ENCODE data around the gene GLB1L2.

GLB1L2 gene

DNA sequence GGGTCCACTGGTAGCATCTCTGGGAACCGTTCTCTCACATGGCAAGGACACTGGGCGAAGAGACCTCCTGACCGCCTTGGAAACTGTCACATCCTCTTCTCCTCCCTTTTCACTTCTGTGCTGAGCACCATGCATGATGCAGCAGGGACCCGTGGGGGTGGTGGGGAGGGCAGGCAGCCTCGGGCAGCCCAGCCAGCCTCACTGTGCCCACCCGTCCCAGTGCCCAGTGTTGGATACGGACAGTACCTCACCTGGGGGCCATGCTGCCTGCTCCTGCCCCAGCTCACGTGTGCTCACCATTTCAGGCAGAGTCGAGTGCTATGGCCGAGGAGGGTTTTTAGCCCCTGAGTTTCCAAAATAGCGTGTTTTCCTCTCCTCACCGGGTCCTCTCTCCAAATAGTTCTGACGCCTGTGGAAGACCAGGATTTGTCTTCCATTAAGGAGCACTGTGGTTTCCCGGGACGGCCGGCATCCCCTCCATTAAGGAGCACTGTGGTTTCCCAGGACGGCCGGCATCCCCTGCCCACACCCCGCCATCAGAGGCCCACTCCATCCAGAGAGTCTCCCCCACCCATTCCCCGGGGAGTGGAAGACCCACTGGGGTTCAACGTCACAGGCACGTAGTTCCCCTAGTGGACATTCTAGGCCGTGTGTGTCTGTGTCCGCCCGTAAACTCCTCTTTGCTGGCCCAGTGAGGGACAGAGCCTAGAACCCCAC is 57.8 kb downstream of the GLB1L2 start:
- no peak for DNase-seq

DNA sequence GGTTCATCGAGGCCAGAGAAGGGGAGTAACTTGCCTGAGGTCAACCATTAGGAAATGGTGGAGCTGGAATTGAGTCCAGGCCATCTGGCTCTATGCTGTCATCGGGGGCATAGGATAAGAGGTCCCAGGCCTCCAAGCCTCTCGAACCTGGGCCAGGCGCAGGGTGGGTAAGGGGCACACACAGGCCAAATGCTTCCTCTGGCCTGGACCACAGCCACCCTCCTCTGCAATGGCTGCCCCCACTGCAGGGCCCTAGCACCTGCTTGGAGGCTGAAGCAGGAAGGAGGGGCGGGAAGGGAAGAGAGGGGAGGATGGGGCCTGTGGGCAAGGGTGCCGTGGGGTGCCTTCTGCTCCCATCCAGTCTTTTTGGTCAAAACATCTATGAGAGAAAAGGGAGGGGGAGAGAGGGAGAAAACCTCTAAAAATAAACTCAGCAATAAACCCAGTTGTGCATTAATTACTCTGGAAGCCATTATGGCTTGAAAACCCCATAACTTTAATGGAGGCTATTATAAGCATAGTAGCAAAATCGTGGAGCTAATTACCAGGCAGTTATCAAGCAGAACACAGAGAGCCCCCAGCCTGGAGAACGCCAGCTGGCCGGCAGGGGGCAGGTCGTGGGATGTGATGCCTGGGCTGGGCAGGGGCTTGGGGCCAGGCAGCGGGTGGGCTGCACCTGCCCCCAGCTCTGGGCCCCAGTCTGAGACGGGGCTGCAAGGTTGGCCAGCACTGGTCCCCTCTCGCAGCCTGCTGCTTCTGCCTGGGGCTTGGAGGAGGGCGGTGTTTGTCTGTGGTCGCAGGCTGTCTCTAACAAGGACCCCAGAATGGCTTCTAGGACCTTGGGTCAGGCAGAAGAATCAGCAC is 59.1 kb downstream of the GLB1L2 start:
- no peak for DNase-seq

DNA sequence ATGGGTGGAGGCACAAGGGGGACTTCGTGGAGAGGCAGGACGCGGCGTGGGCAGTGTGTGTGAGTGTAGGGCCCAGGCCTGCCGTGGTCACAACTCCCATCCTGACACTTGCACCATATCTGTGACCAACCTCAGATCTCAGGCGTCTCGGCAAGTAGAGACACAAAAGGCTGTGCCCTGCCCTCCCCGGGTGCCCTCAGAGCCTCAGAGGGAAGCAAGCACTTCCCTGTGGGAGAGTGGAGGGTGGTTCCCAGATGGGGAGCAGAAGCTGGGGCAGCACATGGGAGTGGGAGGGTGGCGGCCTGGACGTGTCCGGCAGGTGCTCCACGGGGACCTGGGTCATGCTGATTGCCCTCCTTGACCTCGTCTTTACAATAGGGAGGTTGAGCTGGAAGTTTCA is 59.9 kb downstream of the GLB1L2 start:
- DNase-seq: no peak

DNA sequence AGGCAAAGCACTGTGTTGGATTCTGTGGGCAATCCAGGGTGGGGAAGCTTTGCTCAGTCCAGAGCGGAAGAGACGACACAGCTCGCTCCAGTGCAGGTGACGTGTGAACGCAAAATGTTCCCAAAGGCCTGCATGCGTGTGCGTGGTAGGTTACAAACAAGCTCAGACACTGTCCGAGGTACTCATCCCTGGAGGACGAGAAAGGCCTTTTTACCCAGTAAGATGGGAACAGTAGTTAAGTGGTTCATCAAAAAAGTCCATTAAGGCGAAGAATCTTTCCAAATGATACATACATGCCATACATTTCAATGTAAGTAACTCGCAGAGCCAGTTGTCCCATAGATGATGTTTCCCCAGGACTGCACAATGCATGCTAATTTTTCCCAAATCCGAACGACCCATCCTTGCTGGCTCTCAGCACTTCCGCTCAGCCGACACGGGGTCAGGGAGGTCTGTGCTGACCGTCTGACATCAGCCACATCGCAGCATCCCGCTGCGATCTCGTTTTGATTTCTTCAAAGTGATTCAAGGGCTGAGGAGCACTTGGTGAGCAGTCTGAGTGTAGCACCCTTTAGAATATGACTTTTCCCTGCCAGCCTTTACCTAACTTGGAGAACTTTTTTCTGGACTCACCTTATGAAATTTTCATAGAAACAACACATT is 61.3 kb downstream of the GLB1L2 start:
- DNase-seq: no peak

DNA sequence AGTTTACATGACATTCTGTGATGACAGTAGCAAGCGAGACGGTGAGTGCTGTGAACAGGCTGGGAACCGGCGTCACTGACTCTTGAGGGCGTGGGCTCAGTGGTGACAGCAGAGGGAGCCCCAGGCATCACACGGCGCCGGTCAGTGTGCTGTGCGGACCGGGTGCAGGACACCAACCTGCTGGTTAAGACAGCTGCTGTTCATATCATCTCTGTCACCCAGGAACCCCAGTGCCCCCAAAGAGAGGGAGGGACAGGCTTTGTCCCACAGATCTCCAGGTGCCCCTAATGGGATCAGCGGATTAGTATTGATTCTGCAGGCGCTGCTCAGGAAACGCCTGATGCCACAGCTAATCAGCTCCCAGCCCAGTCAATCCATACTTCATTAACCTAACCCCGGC is 61.9 kb downstream of the GLB1L2 start:
- DNase-seq: peak; percentile 4

DNA sequence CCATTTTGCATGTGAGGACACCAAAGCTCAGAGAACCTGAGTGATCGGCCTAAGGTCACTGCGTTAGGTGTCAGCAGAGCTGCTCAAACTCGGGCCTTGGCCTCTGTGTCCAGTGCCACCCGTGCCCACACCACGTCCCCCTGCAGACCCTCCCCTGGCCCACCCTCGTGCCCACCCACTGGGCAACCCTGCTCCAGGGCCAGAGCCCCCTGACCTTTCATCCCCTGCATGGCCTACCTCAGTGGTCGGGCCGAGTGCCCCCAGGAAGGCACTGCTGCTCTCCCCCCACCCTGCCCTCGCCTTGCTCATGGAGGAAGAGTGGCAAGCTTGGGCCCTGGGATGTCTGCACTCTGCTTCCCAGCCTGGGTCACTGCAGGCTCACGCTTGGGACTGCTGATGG is 62.5 kb downstream of the GLB1L2 start:
- DNase-seq: no peak

DNA sequence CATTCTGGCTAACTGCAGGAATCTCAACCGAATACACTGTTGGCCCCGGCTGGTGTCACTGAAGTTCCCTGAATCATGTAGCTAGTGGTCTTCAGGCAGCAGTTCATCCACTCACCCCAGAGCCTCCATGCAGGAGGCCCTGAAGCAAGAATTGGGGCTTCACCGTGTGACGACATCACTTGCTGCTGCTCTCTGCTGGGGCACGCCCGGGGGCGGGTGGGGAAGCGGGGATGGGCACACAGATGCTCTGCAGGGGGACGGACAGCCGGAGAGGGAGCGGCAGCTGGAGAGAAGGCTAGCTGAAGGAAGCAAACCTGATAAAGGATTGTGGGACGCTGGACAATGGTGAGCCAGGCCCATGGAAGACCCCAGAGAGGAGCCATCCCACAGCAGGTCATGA is 63.2 kb downstream of the GLB1L2 start:
- DNase-seq: no peak

DNA sequence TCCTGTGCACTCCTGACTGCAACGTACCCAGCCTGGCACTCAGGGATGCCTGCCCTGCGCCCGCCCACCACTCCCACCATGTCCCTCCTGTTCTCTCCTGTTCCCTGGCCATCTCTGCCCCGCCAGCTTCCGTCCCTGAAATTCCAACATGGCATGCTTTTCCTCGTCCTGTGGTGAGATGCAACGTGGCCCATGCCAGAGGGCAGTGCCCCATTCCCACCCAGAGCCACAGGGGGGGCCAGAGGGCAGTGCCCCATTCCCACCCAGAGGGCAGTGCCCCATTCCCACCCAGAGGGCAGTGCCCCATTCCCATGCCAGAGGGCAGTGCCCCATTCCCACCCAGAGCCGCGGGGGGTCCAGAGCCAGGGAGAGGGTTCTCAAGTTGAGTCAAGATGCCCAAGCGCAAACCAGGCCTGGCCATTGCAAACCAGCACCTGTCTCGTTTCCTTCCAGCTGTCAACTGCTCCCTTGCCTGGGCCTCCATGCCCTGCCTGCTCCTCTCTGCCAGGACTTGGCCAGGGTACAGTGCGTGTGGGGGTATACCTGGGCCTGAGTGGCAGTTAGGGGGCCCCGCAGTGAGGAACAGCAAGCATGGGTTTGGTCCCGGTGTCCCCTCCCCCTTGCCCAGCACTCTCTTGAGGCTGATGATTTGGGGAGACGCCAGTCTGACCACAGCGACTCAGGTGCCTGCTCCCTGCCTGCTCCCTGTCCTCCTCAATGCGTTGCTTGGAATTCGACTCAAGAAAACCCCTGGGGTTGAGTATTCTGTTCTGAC is 65.7 kb downstream of the GLB1L2 start:
- no peak for DNase-seq

DNA sequence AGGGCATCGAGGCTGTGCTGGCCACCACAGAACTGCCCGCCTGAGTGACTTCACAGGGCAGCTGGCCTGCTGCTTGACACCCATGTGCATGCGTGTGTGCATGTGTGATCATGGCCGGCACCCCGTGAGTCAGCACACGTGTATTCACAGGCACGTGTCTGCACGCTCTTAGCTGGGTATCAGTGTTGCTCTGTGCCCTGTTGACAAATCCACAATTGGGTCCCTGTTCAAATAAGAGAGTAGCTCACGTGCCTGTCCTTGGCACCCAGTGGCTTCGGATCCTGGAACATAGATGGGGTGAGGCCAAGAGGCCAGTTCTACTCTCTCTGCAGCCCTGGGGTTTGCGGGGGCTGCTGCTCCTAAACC is 66.3 kb downstream of the GLB1L2 start:
- DNase-seq: no peak

DNA sequence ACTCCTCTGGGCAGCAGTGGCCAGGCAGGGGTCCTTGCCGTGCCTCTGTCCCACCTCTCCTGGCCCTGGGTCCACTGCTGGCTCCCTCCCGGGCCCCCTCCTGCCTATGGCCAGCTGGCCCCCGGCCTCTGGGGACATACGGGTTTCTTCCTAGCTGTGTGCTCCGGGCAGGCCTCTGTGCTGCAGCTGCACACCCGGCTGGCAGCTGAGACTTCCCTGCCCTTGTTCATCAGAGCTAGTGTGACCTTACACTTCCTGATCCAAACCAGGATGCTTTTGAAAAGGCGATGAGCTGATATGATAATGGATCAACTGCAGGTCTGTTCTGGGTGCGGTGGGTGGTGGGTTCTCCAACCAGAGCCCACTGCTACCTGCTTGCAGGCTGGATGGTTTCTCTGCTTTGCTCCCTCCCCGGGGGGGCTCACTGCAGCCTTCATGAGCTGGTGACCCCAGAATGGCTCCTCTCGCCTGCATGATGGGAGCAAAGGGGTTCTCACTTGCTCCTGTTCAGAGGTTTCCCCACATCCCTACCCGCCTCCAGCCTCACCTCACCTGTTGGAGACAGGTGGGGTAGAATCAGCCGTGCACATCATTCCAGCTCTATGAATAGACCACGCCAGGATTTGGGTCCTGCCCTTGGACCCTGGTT is 67.0 kb downstream of the GLB1L2 start:
- no peak for DNase-seq

DNA sequence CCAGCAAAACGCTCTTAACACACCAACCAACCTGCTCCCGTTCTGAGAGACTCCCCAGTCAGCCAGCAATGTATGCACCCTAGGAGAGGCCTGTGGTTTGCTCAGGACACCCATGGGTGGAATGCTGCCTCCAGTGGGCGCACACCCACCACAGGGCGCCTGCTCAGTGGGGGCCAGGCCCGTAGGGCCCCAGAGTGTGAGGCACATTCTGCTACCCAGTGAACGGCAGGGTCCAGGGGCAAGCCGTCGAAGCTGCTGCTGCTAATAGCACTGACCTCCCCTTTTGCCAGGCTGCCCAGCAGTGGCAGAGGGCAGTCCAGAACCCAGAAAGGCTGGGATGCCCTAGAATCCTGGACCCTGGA is 67.5 kb downstream of the GLB1L2 start:
- no peak for DNase-seq

DNA sequence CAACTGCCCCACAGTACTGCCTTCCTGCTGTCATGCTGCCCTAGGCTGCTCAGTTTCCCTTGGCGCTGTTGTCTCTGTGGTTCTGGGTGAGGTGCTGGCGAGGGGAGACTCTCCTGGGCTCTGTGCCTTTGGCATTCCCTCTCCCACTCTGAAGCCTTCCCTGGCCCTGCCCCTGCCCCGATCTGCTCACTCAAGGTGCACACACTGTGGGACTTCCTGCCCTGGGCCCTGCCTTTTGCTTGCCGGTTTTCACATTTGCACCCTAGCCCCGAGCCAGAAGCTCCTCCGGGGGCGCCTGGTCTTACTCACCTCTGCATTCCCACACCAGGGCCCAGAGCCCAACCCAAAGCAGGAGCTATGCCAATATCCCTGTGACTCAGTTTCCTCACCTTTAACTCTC is 68.2 kb downstream of the GLB1L2 start:
- DNase-seq: no peak

DNA sequence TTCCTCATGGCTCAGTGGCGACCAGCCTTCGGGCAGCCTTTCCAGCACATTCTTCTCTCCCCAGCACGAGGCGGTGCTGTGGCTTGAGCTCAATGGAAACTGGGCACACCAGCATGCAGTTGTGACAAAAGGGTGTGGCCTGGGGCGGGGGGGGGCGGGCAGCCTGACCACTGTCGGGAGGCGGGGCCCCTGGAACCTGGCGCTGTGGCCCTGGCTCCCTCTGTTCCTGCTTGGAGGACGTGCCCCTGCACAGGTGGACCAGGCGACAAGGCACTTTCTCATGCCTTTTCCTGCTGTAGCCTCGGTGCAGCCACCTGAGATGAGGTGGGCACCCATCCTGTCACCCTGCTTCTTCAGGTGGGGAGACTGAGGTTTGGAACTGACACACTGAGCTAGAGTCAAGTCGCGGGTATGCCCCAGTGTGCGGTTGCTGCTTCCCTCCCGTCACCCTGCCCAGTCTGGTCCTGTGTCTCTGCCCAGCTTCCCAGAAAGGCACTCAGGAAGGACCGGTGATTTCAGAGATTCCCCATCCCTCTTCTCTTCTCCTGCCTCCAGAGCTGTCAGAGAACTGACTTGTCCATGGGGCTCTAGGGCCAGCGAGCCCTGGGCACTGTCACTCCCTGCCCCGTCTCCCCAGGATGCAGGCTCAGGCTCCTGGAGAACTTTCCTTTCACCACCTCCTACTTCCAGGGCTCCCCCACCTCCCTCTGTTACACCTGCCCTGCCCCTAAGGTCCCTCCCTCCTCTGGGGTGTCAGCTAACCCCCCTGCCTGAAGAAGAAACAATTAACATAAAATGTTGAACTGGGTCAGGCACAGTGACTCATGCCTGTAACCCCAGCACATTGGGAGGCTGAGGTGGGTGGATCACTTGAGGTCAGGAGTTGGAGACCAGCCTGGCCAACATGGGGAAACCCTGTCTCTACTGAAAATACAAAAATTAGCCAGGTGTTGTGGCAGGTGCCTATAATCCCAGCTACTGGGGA is 70.3 kb downstream of the GLB1L2 start:
- no peak for DNase-seq

DNA sequence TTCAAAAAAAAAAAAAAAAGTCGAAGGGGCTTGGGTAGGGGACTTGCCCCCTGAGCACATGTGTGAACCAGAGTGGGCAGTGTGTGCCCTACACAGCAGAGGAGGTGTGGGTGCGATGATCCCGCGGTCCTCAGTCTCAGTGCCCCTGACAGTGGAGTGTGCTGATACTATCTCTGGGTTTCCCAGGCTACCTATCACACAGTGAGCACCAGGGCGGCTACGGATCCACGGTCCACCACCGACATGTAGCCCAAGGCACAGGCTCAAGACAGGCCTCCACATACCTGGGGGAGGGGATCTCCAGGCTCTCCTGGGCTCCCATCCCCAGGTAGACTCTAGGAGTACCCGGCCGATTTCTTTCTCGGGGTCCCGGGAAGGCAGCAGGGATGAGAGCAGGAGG is 71.1 kb downstream of the GLB1L2 start:
- DNase-seq: no peak

DNA sequence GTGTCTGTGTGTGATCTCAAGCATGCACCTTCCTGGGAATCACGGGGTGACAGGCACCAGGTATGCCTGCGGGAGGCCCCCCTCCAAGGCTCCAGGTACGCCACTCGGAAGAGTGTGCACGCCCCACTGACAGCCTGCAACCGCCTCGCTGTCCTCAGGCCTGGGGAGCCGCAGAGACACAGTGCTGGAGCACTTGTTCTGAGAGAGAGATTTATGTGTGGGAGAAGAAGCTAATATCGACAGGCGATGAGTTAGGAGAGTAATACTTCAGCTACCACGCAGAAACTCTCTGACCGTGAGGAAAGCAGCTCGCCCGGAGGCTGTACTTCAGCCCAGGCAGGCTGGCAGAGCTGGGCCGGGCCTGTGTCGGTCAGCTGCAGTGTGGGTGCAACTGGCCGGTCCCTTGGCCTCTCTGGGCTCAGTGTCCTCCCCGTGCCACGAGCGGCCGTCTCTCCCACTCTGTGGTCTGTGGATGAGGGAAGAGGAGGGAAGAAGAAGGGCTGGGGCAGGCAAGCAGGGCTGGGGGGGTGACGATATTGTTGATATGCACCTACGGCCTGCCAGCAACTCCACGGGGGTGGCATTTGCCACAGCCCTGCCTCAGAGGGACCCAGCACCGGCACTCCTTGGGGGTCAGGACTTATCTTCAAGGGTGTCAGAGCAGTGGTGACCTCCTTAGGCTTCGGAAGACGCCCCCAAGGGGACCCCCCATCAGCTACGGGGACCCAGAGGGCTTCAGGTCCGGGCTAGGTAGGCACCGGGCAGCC is 73.0 kb downstream of the GLB1L2 start:
- no peak for DNase-seq

DNA sequence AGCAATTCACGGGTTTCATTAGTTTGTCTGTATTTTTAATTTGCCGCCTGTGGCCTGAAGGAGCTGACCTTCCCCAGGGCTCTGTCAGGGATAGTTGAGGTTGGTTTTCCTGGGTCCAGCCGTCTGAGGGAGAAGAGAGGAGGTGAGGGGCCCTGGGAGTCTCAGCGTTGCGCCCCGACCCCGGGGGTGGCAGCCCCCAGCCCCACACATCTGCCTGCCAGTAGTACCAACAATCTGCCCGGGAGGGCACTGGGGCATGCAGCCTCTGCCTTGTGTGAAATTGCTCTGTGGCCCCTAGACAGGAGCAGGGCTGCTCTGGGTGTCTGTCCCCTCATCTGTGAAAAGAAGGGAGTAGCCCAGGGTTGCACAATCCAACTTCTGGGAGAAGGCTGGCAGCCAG is 73.6 kb downstream of the GLB1L2 start:
- no peak for DNase-seq

DNA sequence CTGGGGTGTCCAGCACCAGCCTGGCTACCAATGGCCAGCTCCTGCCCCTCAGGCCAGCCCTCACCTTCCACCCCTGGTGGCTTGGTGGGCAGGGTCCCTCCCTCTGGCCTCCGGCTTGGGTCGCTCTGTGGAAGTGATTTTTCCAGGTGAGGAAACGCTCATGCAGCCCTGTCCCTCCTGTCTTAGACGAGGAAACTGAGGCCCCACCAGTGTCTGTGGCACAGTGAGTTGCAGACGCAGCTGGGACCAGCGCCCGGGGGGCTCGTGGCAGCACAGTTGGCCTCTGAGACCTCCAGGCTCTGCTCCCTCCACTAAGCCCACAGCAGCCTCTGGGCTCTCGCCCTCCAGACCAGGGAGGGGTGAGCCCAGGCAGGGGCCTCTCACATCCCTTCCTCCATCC is 74.1 kb downstream of the GLB1L2 start:
- no peak for DNase-seq

DNA sequence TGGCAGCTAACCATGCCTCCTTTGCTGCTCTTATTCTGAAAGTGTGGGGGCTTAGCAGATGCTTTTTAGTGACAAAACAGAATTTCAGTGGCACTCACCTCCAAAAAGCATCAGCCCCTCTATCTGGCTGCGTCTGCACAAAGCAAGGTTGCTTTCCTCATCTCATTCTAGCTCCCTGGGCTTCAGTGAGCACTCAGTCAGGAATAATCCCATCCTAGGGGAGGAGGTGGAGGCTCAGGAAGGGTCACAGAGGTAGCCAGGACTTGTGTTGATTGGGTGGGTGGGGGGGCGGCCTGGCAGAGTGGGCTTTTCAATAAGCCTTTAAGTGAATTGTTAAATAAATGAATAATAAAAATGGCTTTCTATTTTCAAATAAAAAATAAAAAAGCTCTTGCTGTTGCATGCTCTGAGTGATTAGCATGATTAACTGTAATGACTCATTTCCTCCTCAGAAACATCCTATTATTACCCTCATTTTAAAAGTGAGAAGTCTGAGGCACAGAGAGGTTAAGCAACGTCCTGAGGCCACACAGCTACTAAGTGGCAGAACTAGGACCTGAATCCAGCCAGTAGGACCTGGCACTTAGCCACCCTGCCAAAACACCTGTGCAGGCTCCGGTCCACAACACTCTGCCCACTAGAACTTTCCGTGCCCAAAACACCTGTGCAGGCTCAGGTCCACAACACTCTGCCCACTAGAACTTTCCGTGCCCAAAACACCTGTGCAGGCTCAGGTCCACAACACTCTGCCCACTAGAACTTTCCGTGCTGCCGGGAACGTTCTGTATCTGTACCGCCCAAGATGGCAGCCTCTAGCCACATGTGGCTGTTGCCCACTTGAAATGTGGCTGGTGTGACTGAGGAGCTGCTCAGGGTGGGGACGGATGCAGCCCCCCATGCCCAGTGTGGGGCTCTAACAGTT is 74.7 kb downstream of the GLB1L2 start:
- no peak for DNase-seq

DNA sequence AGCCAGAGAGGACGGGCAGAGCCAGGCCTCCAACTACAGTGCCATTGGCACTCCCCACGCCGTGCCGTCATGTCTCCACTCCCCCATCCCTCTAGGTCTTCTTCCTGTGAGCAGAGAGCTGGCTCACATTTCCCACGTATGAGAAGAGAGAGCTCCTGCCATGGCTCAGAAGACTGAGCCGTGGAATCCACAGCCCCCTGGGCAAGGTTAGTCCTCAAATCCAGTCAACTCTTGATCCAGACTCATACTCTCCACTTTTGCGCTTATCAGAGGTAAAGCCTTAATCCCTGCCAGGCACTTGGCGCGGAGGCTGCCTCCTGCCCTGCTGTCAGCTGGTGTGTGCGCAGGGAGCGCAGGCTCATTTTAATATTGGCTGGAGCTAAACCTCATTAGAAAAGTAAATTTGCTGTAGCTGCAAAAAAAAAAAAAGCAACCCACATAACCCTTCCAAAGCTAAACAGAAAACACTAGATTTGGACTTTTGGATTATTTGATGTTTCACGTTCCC is 75.6 kb downstream of the GLB1L2 start:
- peak; percentile 24 for DNase-seq
